Astrocyte (in vitro differentiated cells and primary cell): Measurements from ENCODE around the gene ITPR2. TPM values are rescaled to one million over a fixed set of nuclear protein-coding genes. Genes with fewer than 3 reads are reported as not detected.

Experiments
- DNase-seq: peaks from one replicate; pipeline ENCODE4 v3.0.0-alpha.2; 2010; ENCODE audit warnings: low read depth
- FAIRE-seq: peaks from 2 replicates; lab custom pipeline; 2011; peaks lifted over from hg19 to GRCh38; lab: Jason Lieb, UNC
- H2AFZ ChIP-seq: 2 replicates; pipeline ENCODE4 v1.6.0; 2012; ENCODE audit warnings: low read depth, low read length, inconsistent platforms
- H3K27ac ChIP-seq: 2 replicates; pipeline ENCODE4 v1.5.1; 2011; ENCODE audit warnings: low read depth, low read length, inconsistent platforms
- H3K27me3 ChIP-seq: 2 replicates; pipeline ENCODE4 v1.6.0; 2011; ENCODE audit warnings: low read length, inconsistent platforms; ENCODE audit not compliant: insufficient read depth
- H3K36me3 ChIP-seq: 2 replicates; pipeline ENCODE4 v1.5.1; 2011; ENCODE audit warnings: low read length, inconsistent platforms; ENCODE audit not compliant: insufficient read depth
- H3K4me1 ChIP-seq: 2 replicates; pipeline ENCODE4 v1.5.1; 2011; ENCODE audit warnings: low read length, inconsistent platforms; ENCODE audit not compliant: insufficient read depth
- H3K4me2 ChIP-seq: 2 replicates; pipeline ENCODE4 v1.6.0; 2012; ENCODE audit warnings: low read length, inconsistent platforms
- H3K4me3 ChIP-seq: 2 replicates; pipeline ENCODE4 v1.5.1; 2011; ENCODE audit warnings: low read depth, mild to moderate bottlenecking, low read length, inconsistent platforms; ENCODE audit not compliant: insufficient read depth
- H3K79me2 ChIP-seq: 2 replicates; pipeline ENCODE4 v1.6.0; 2012; ENCODE audit warnings: mild to moderate bottlenecking, low read length, inconsistent platforms; ENCODE audit not compliant: insufficient read depth
- H3K9ac ChIP-seq: 2 replicates; pipeline ENCODE4 v1.6.0; 2012; ENCODE audit warnings: mild to moderate bottlenecking, low read length, inconsistent platforms
- H3K9me3 ChIP-seq: 2 replicates; pipeline ENCODE4 v1.5.1; 2012; ENCODE audit warnings: low read depth, mild to moderate bottlenecking, low read length, inconsistent platforms; ENCODE audit not compliant: insufficient read depth
- H4K20me1 ChIP-seq: 2 replicates; pipeline ENCODE4 v1.6.0; 2012; ENCODE audit warnings: low read length, inconsistent platforms; ENCODE audit not compliant: insufficient read depth
- H3K27ac Mint-ChIP-seq: one replicate; pipeline ENCODE4 v1.8.0; 2021; ENCODE audit warnings: mild to moderate bottlenecking, mixed read lengths; ENCODE audit not compliant: unreplicated experiment
- H3K27me3 Mint-ChIP-seq: one replicate; pipeline ENCODE4 v1.8.0; 2021; ENCODE audit warnings: low read depth, mixed read lengths; ENCODE audit not compliant: unreplicated experiment
- H3K36me3 Mint-ChIP-seq: one replicate; pipeline ENCODE4 v1.8.0; 2021; ENCODE audit warnings: low read depth, mixed read lengths; ENCODE audit not compliant: unreplicated experiment
- H3K4me1 Mint-ChIP-seq: one replicate; pipeline ENCODE4 v1.8.0; 2021; ENCODE audit warnings: low read depth, mixed read lengths; ENCODE audit not compliant: unreplicated experiment
- H3K4me3 Mint-ChIP-seq: one replicate; pipeline ENCODE4 v1.8.0; 2021; ENCODE audit warnings: mild to moderate bottlenecking, moderate library complexity, mixed read lengths; ENCODE audit not compliant: unreplicated experiment
- H3K9me3 Mint-ChIP-seq: one replicate; pipeline ENCODE4 v1.8.0; 2021; ENCODE audit warnings: mild to moderate bottlenecking, mixed read lengths; ENCODE audit not compliant: unreplicated experiment
- CTCF ChIP-seq: IDR thresholded peaks from 2 replicates; pipeline ENCODE4 v1.5.1; 2011; ENCODE audit warnings: low read depth, mild to moderate bottlenecking, inconsistent platforms, low read length, moderate library complexity; ENCODE audit not compliant: insufficient read depth
- EZH2 ChIP-seq: IDR thresholded peaks from 2 replicates; pipeline ENCODE4 v1.6.1; 2012; ENCODE audit warnings: mild to moderate bottlenecking, low read length, inconsistent platforms; ENCODE audit not compliant: insufficient read depth
- total RNA-seq: library from RNA; stranded (reverse); gene quantifications from 2 replicates; pipeline ENCODE4 v1.2.1, GENCODE V29; 2021

Gene ITPR2
- total RNA-seq, 1 donor from 2014 or later = 24.4 TPM

GRCh38 chr12:26612203-26612602, 220.8 kb downstream of the ITPR2 start:
- H3K79me2 ChIP-seq = no peaks in the 10 kb centered on the region
- no peaks in the 10 kb centered on the region for H3K4me1 ChIP-seq
- no peaks in the 10 kb centered on the region for H3K9me3 ChIP-seq
- no peaks in the 10 kb centered on the region for H3K36me3 Mint-ChIP-seq
- no peak overlapping the region for H3K27ac ChIP-seq
- no peaks in the 10 kb centered on the region for H3K9me3 Mint-ChIP-seq
- no peak overlapping the region for H3K4me3 Mint-ChIP-seq
- H4K20me1 ChIP-seq = no peaks in the 10 kb centered on the region
- DNase-seq = no peak
- peaks cover 4% of the 10 kb centered on the region for H3K36me3 ChIP-seq
- H2AFZ ChIP-seq = no peak overlapping the region
- no peak for FAIRE-seq
- no peaks in the 10 kb centered on the region for H3K27me3 ChIP-seq
- no peak overlapping the region for H3K9ac ChIP-seq
- TF ChIP-seq EZH2 (no peak), CTCF (no peak)
- H3K4me2 ChIP-seq = no peak overlapping the region
- H3K4me1 Mint-ChIP-seq = no peaks in the 10 kb centered on the region
- H3K27ac Mint-ChIP-seq = no peak overlapping the region
- no peak overlapping the region for H3K4me3 ChIP-seq
- H3K27me3 Mint-ChIP-seq = no peaks in the 10 kb centered on the region

GRCh38 chr12:26611598-26611997, 221.4 kb downstream of the ITPR2 start:
- H3K36me3 ChIP-seq = peaks cover 4% of the 10 kb centered on the region
- FAIRE-seq = no peak
- H3K27me3 Mint-ChIP-seq = no peaks in the 10 kb centered on the region

More at GRCh38 chr12:26611598-26611997, 221.4 kb downstream of the ITPR2 start:
- no peaks in the 10 kb centered on the region for H3K79me2 ChIP-seq
- H3K9me3 ChIP-seq = no peaks in the 10 kb centered on the region
- no peaks in the 10 kb centered on the region for H3K4me1 Mint-ChIP-seq
- no peaks in the 10 kb centered on the region for H3K9me3 Mint-ChIP-seq
- H3K4me2 ChIP-seq = no peak overlapping the region
- H3K36me3 Mint-ChIP-seq = no peaks in the 10 kb centered on the region
- H3K4me3 ChIP-seq = no peak overlapping the region
- no peak for DNase-seq
- no peak overlapping the region for H3K27ac ChIP-seq
- H3K27ac Mint-ChIP-seq = no peak overlapping the region
- TF ChIP-seq EZH2 (no peak), CTCF (no peak)
- H3K9ac ChIP-seq = no peak overlapping the region
- no peak overlapping the region for H3K4me3 Mint-ChIP-seq
- H4K20me1 ChIP-seq = no peaks in the 10 kb centered on the region
- no peak overlapping the region for H2AFZ ChIP-seq
- H3K4me1 ChIP-seq = no peaks in the 10 kb centered on the region
- no peaks in the 10 kb centered on the region for H3K27me3 ChIP-seq
